K562 (cell line): Measurements from ENCODE around the gene FERD3L.

Source experiments
- MBD2 ChIP-seq: sonication (generic); IDR thresholded peaks from 2 replicates; pipeline ENCODE4 v1.6.1; 2016; ENCODE audit warnings: low read depth, borderline replicate concordance
- SAP30 ChIP-seq: fragments of 200-600 bp; sonication (generic); IDR thresholded peaks from 2 replicates; pipeline ENCODE4 v1.6.1; 2012; ENCODE audit warnings: borderline replicate concordance, low read depth, mild to moderate bottlenecking, moderate library complexity, low read length, control low read depth, inconsistent platforms; ENCODE audit not compliant: insufficient read depth, poor library complexity, severe bottlenecking

DNA sequence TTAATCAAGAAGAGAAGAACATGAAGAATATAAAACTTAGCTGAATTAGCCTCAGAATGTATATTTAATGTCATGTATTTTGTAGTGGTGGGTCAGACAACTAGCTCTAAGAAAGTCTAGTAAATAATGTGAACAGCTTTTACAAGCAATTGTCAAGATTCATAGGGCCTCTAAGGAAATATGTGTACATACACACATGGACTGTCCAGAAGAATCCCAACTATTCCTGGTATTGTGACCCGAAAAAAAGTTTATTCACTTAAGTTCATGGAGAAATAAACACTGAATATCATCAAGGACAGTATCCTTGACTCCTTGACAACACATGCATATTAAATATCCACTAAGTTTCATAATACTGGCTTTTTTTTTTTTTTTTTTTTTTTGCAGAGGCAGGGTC lies 16.4 kb downstream of the FERD3L start:
- TF ChIP-seq MBD2 (no peak), SAP30 (no peak)
